H9 (cell line): ENCODE measurements around the gene LYST. TPM values are rescaled to one million over a fixed set of nuclear protein-coding genes. Genes with fewer than 3 reads are reported as not detected.
"Not testable (repeated sequence)": the region's sequence is repeated elsewhere in the genome, so short reads cannot be mapped to it uniquely, and the experiment has no call there.

ENCODE experiments used
- DNase-seq: peaks from one replicate; pipeline ENCODE4 v3.0.0-alpha.2; 2017
- H2AFZ ChIP-seq: one replicate; pipeline ENCODE4 v1.6.1; 2013; ENCODE audit warnings: mild to moderate bottlenecking, low read length, control low read depth, moderate library complexity
- H2AK5ac ChIP-seq: 2 replicates; pipeline ENCODE4 v1.6.1; 2013; ENCODE audit warnings: low read length, control low read depth, mixed read lengths; ENCODE audit not compliant: insufficient read length
- H2BK120ac ChIP-seq: one replicate; pipeline ENCODE4 v1.6.1; 2013; ENCODE audit warnings: low read depth, mild to moderate bottlenecking, low read length, control low read depth, inconsistent platforms; ENCODE audit not compliant: poor library complexity, severe bottlenecking
- H2BK12ac ChIP-seq: 2 replicates; pipeline ENCODE4 v1.6.1; 2013; ENCODE audit warnings: low read length, control low read depth, mixed read lengths, low read depth; ENCODE audit not compliant: insufficient read length
- H2BK15ac ChIP-seq: 2 replicates; pipeline ENCODE4 v1.6.1; 2013; ENCODE audit warnings: low read depth, low read length, control low read depth
- H2BK20ac ChIP-seq: one replicate; pipeline ENCODE4 v1.6.1; 2013; ENCODE audit warnings: low read depth, mild to moderate bottlenecking, low read length, control low read depth, inconsistent platforms; ENCODE audit not compliant: poor library complexity, severe bottlenecking
- H2BK5ac ChIP-seq: 2 replicates; pipeline ENCODE4 v1.6.1; 2013; ENCODE audit warnings: low read length, control low read depth, mixed read lengths; ENCODE audit not compliant: insufficient read length
- H3K14ac ChIP-seq: 2 replicates; pipeline ENCODE4 v1.6.1; 2013; ENCODE audit warnings: low read length, control low read depth; ENCODE audit not compliant: insufficient read depth
- H3K18ac ChIP-seq: 2 replicates; pipeline ENCODE4 v1.6.1; 2013; ENCODE audit warnings: low read depth, mild to moderate bottlenecking, mixed read lengths, low read length, control low read depth; ENCODE audit not compliant: insufficient read length
- H3K23ac ChIP-seq: 2 replicates; pipeline ENCODE4 v1.6.1; 2013; ENCODE audit warnings: low read length, control low read depth, mixed read lengths, low read depth; ENCODE audit not compliant: insufficient read length
- H3K23me2 ChIP-seq: 2 replicates; pipeline ENCODE4 v1.6.1; 2013; ENCODE audit warnings: low read depth, mild to moderate bottlenecking, mixed read lengths, low read length, control low read depth; ENCODE audit not compliant: insufficient read length, poor library complexity, severe bottlenecking
- H3K27ac ChIP-seq: 2 replicates; pipeline ENCODE4 v1.5.1; 2013; ENCODE audit warnings: low read length, control low read depth, mixed read lengths, low read depth; ENCODE audit not compliant: insufficient read length
- H3K27me3 ChIP-seq: 2 replicates; pipeline ENCODE4 v1.6.1; 2013; ENCODE audit warnings: low read length, control low read depth, inconsistent platforms; ENCODE audit not compliant: insufficient read depth
- H3K4ac ChIP-seq: 2 replicates; pipeline ENCODE4 v1.6.1; 2013; ENCODE audit warnings: low read depth, mild to moderate bottlenecking, control low read depth, inconsistent platforms, low read length, moderate library complexity
- H3K4me1 ChIP-seq: 2 replicates; pipeline ENCODE4 v1.6.1; 2013; ENCODE audit warnings: low read length, control low read depth, inconsistent platforms; ENCODE audit not compliant: insufficient read depth
- H3K4me2 ChIP-seq: 2 replicates; pipeline ENCODE4 v1.6.1; 2013; ENCODE audit warnings: low read length, control low read depth, mixed read lengths; ENCODE audit not compliant: insufficient read length, insufficient read depth
- H3K56ac ChIP-seq: 2 replicates; pipeline ENCODE4 v1.6.1; 2013; ENCODE audit warnings: low read depth, mild to moderate bottlenecking, mixed read lengths, low read length, control low read depth; ENCODE audit not compliant: insufficient read length
- H3K79me1 ChIP-seq: 2 replicates; pipeline ENCODE4 v1.6.1; 2013; ENCODE audit warnings: low read depth, mild to moderate bottlenecking, moderate library complexity, low read length, control low read depth, inconsistent platforms; ENCODE audit not compliant: insufficient read depth, poor library complexity, severe bottlenecking
- H3K79me2 ChIP-seq: 2 replicates; pipeline ENCODE4 v1.6.1; 2013; ENCODE audit warnings: low read length, control low read depth, inconsistent platforms; ENCODE audit not compliant: insufficient read depth
- H3K9ac ChIP-seq: 2 replicates; pipeline ENCODE4 v1.6.1; 2013; ENCODE audit warnings: low read length, control low read depth, mixed read lengths; ENCODE audit not compliant: insufficient read length; ENCODE audit errors: extremely low read depth
- H3K9me3 ChIP-seq: one replicate; pipeline ENCODE4 v1.6.1; 2013; ENCODE audit warnings: low read depth, low read length, inconsistent platforms; ENCODE audit not compliant: control insufficient read depth
- H3T11ph ChIP-seq: one replicate; pipeline ENCODE4 v1.6.1; 2013; ENCODE audit warnings: mild to moderate bottlenecking, low read length, control low read depth, inconsistent platforms
- H4K20me1 ChIP-seq: one replicate; pipeline ENCODE4 v1.6.1; 2013; ENCODE audit not compliant: control insufficient read depth, insufficient read length, insufficient read depth
- H4K5ac ChIP-seq: 2 replicates; pipeline ENCODE4 v1.6.1; 2013; ENCODE audit warnings: low read depth, mild to moderate bottlenecking, mixed read lengths, low read length, control low read depth; ENCODE audit not compliant: insufficient read length
- H4K8ac ChIP-seq: replicated peaks from 2 replicates; pipeline ENCODE4 v1.6.1; 2013; ENCODE audit warnings: low read length, control low read depth, mixed read lengths, low read depth; ENCODE audit not compliant: insufficient read length
- H4K91ac ChIP-seq: 2 replicates; pipeline ENCODE4 v1.6.1; 2013; ENCODE audit warnings: low read depth, mild to moderate bottlenecking, moderate library complexity, mixed read lengths, low read length, control low read depth; ENCODE audit not compliant: insufficient read length
- H3K27ac Mint-ChIP-seq, 3 experiments: 2 replicates in 2 of 3; 3 replicates in 1 of 3; pipeline ENCODE4 v1.8.0; 2020 to 2021; ENCODE audit warnings: mixed read lengths in 3 of 3, mild to moderate bottlenecking in 1 of 3, moderate library complexity in 1 of 3
- H3K27me3 Mint-ChIP-seq: 2 replicates; pipeline ENCODE4 v1.8.0; 2021; ENCODE audit warnings: low read depth, mild to moderate bottlenecking, moderate library complexity, mixed read lengths
- H3K36me3 Mint-ChIP-seq, 3 experiments: 2 replicates in 2 of 3; 3 replicates in 1 of 3; pipeline ENCODE4 v1.8.0; 2020 to 2021; ENCODE audit warnings: low read depth in 3 of 3, mixed read lengths in 3 of 3; ENCODE audit not compliant: insufficient read depth in 1 of 3
- H3K4me1 Mint-ChIP-seq, 2 experiments: 2 replicates each; pipeline ENCODE4 v1.8.0; 2020; ENCODE audit warnings: mixed read lengths in 2 of 2
- H3K4me3 Mint-ChIP-seq, 2 experiments: 2 replicates in 1 of 2; 3 replicates in 1 of 2; pipeline ENCODE4 v1.8.0; 2020 to 2021; ENCODE audit warnings: mild to moderate bottlenecking in 2 of 2, mixed read lengths in 2 of 2, moderate library complexity in 1 of 2
- H3K9me3 Mint-ChIP-seq, 2 experiments: 2 replicates in 1 of 2; 3 replicates in 1 of 2; pipeline ENCODE4 v1.8.0; 2020; ENCODE audit warnings: mild to moderate bottlenecking in 2 of 2, mixed read lengths in 2 of 2, moderate library complexity in 1 of 2
- WGBS: extraction: QIAGEN DNeasy Blood & Tissue Kit; methylation state at CpG from one replicate; pipeline ENCODE4 v1.1.7; 2013; ENCODE audit warnings: missing lambda C conversion rate, low lambda C conversion rate, mixed read lengths; ENCODE audit not compliant: insufficient read length; ENCODE audit errors: extremely low coverage; 5-methylcytosine and 5-hydroxymethylcytosine counted together
- total RNA-seq: library from RNA; stranded (reverse); gene quantifications from 2 replicates; pipeline ENCODE4 v1.2.1, GENCODE V29; 2021
- TF ChIP-seq, protein P1 (sequence below): fragments of 200-600 bp; sonication (generic); conservative IDR thresholded peaks from 3 replicates; pipeline ENCODE4 v1.8.0; 2021; ENCODE audit warnings: antibody characterized with exemption, mild to moderate bottlenecking

LYST gene
- total RNA-seq, 1 experiment from 2014 or later, result 0.13 TPM

- H3K4ac ChIP-seq, result no peak overlapping the region
- H3K18ac ChIP-seq, result no peak overlapping the region
- H3K4me1 ChIP-seq, result no peaks in the 10 kb centered on the region
- H3K9me3 ChIP-seq, result no peaks in the 10 kb centered on the region
- H2BK15ac ChIP-seq, result no peak overlapping the region
- H4K20me1 ChIP-seq, result no peaks in the 10 kb centered on the region
- no peak overlapping the region for H2BK5ac ChIP-seq
- no peaks in the 10 kb centered on the region for H3K27me3 ChIP-seq
- no peak overlapping the region for H3T11ph ChIP-seq
- H3K23me2 ChIP-seq, result no peaks in the 10 kb centered on the region
- no peak overlapping the region for H2AFZ ChIP-seq
- H4K8ac ChIP-seq, result no peak overlapping the region
- H4K91ac ChIP-seq, result no peak overlapping the region
- no peaks in the 10 kb centered on the region for H3K79me2 ChIP-seq
- H3K27me3 Mint-ChIP-seq, result no peaks in the 10 kb centered on the region
- H2BK12ac ChIP-seq, result no peak overlapping the region
- H3K4me2 ChIP-seq, result no peak overlapping the region
- H3K27ac Mint-ChIP-seq, result no peak overlapping the region
- H2BK120ac ChIP-seq, result no peak overlapping the region
- H3K4me1 Mint-ChIP-seq, result no peaks in the 10 kb centered on the region
- no peak overlapping the region for H3K23ac ChIP-seq
- no peak overlapping the region for H3K9ac ChIP-seq
- H4K5ac ChIP-seq, result no peak overlapping the region
- no peaks in the 10 kb centered on the region for H3K36me3 Mint-ChIP-seq
- TF ChIP-seq, protein P1, sequence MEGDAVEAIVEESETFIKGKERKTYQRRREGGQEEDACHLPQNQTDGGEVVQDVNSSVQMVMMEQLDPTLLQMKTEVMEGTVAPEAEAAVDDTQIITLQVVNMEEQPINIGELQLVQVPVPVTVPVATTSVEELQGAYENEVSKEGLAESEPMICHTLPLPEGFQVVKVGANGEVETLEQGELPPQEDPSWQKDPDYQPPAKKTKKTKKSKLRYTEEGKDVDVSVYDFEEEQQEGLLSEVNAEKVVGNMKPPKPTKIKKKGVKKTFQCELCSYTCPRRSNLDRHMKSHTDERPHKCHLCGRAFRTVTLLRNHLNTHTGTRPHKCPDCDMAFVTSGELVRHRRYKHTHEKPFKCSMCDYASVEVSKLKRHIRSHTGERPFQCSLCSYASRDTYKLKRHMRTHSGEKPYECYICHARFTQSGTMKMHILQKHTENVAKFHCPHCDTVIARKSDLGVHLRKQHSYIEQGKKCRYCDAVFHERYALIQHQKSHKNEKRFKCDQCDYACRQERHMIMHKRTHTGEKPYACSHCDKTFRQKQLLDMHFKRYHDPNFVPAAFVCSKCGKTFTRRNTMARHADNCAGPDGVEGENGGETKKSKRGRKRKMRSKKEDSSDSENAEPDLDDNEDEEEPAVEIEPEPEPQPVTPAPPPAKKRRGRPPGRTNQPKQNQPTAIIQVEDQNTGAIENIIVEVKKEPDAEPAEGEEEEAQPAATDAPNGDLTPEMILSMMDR, result no peak
- H2BK20ac ChIP-seq, result no peak overlapping the region
- H3K9me3 Mint-ChIP-seq, result no peaks in the 10 kb centered on the region
- H3K79me1 ChIP-seq, result no peaks in the 10 kb centered on the region
- no peak overlapping the region for H3K56ac ChIP-seq
- no peak overlapping the region for H2AK5ac ChIP-seq
- no peak overlapping the region for H3K4me3 Mint-ChIP-seq
- no peak for DNase-seq
- H3K14ac ChIP-seq, result no peak overlapping the region
- H3K27ac ChIP-seq, result no peak overlapping the region
These were observed 109.1 kb downstream of the LYST start for GRCh38 chr1:235757587-235758096.

DNA sequence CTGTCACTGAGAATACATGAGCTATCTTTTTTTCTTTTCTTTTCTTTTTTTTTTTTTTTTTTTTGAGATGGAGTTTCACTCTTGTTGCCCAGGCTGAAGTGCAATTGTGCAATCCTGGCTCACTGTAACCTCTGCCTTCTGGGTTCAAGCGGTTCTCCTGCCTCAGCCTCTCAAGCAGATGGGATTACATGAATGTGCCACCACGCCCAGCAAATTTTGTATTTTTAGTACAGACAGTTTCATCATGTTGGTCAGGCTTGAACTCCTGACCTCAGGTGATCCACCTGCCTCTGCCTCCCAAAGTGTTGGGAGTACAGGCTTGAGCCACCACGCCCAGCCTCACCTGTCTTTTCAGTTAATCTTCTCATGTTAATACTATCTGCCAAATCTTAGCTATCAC lies 112.5 kb downstream of the LYST start:
- H3T11ph ChIP-seq, H3K27ac Mint-ChIP-seq, H4K5ac ChIP-seq, H2BK5ac ChIP-seq, H4K91ac ChIP-seq, H2BK12ac ChIP-seq, DNase-seq, H3K27me3 ChIP-seq, H3K23me2 ChIP-seq, H2AFZ ChIP-seq, H3K9me3 ChIP-seq, H4K20me1 ChIP-seq, H2BK120ac ChIP-seq, H3K4me2 ChIP-seq, H3K79me1 ChIP-seq, H3K36me3 Mint-ChIP-seq, H2AK5ac ChIP-seq, H3K79me2 ChIP-seq, H3K18ac ChIP-seq, H3K4me3 Mint-ChIP-seq, H3K9ac ChIP-seq, H3K27me3 Mint-ChIP-seq, H4K8ac ChIP-seq, H3K4ac ChIP-seq, H3K14ac ChIP-seq, H3K56ac ChIP-seq, H3K27ac ChIP-seq, H2BK15ac ChIP-seq, H2BK20ac ChIP-seq, H3K4me1 Mint-ChIP-seq, H3K9me3 Mint-ChIP-seq, H3K23ac ChIP-seq, H3K4me1 ChIP-seq: not testable (repeated sequence)
- WGBS, result no CpG with 5 or more reads among the region's 3 CpGs
